Thyroid gland (tissue), 4 donors: ENCODE measurements around the gene RNASE12.

Experiments used
- POLR2A ChIP-seq, 2 donors: fragments of 450-650 bp; IDR thresholded peaks; one replicate each; pipeline ENCODE4 v1.6.1; 2017; ENCODE audit warnings: antibody characterized with exemption in 2 of 2, mild to moderate bottlenecking in 2 of 2, moderate library complexity in 1 of 2
- TF ChIP-seq, protein P1 (sequence below), 6 experiments: fragments of 200-600 bp in 3 of 6; fragments of 450-650 bp in 3 of 6; sonication (generic) in 3 of 6; IDR thresholded peaks; one replicate each; pipeline ENCODE4 v1.5.1; 2016 to 2019; ENCODE audit warnings: antibody characterized with exemption in 6 of 6, mild to moderate bottlenecking in 2 of 6, inconsistent platforms in 1 of 6, moderate library complexity in 1 of 6

DNA sequence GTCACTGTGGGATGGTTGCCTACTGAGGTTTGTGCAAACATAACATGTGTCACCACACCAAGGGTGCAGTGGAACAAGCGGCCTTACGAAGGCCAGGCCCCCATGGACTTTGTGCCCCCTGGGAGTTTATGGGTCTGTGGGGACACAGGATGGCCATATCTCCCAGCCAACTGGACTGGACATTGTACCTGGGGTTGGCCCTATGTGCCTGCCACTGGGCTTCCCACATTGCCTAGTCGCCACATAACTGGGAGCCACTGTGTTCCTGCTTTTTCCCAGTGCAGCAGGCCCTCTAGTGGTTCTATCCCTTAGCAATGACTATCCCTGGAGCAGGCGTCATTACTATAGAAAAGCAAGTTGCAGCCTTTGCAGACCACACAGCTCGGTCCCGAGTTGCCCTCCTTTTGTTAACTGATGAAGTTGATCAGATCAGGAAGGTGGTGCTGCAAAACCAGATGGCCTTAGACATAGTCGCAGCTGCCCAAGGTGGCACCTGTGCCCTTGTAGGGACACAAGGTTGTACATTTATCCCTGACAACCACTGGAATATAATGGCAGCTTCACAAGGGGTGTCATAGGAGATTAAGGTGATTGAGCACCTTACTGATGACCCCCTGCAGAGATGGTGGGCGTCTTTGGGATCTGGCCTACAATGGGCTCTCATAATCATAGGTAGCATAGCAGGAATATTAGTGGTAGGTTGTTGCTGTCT lies 15.2 kb upstream of the RNASE12 start:
- TF ChIP-seq, protein P1, sequence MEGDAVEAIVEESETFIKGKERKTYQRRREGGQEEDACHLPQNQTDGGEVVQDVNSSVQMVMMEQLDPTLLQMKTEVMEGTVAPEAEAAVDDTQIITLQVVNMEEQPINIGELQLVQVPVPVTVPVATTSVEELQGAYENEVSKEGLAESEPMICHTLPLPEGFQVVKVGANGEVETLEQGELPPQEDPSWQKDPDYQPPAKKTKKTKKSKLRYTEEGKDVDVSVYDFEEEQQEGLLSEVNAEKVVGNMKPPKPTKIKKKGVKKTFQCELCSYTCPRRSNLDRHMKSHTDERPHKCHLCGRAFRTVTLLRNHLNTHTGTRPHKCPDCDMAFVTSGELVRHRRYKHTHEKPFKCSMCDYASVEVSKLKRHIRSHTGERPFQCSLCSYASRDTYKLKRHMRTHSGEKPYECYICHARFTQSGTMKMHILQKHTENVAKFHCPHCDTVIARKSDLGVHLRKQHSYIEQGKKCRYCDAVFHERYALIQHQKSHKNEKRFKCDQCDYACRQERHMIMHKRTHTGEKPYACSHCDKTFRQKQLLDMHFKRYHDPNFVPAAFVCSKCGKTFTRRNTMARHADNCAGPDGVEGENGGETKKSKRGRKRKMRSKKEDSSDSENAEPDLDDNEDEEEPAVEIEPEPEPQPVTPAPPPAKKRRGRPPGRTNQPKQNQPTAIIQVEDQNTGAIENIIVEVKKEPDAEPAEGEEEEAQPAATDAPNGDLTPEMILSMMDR (IDR thresholded peaks at IDR 0.05) = peak in 4 of 6 experiments; percentile 7 to 58 (median 40)
- TF ChIP-seq POLR2A (IDR thresholded peaks at IDR 0.05) = no peak
